Neural cell (in vitro differentiated cells): ENCODE results near the gene POFUT1.

Experiments used
- CTCF ChIP-seq: fragments of 450-650 bp; IDR thresholded peaks from 2 replicates; pipeline ENCODE4 v1.5.1; 2014; ENCODE audit warnings: antibody characterized with exemption, mild to moderate bottlenecking, moderate library complexity; ENCODE audit not compliant: poor library complexity, severe bottlenecking
- EZH2 ChIP-seq: fragments of 200-600, 300-800 bp; shearing (Covaris generic), sonication (generic); IDR thresholded peaks from 2 replicates; pipeline ENCODE4 v1.6.1; 2014; ENCODE audit warnings: antibody characterized with exemption, low read length, borderline replicate concordance, mild to moderate bottlenecking; ENCODE audit not compliant: insufficient read depth, poor library complexity, severe bottlenecking
- MXI1 ChIP-seq: fragments of 450-650 bp; conservative IDR thresholded peaks from 2 replicates; pipeline ENCODE4 v1.6.1; 2014; ENCODE audit warnings: antibody characterized with exemption, mild to moderate bottlenecking; ENCODE audit not compliant: poor library complexity, severe bottlenecking
- POLR2AphosphoS5 ChIP-seq: IDR thresholded peaks from 2 replicates; pipeline ENCODE4 v1.6.1; 2012
- RAD21 ChIP-seq: fragments of 450-650 bp; conservative IDR thresholded peaks from 2 replicates; pipeline ENCODE4 v1.6.1; 2014; ENCODE audit warnings: antibody characterized with exemption, mild to moderate bottlenecking, moderate library complexity
- REST ChIP-seq: IDR thresholded peaks from 2 replicates; pipeline ENCODE4 v1.6.1; 2012; ENCODE audit warnings: borderline replicate concordance
- SMC3 ChIP-seq: fragments of 450-650 bp; conservative IDR thresholded peaks from 2 replicates; pipeline ENCODE4 v1.6.1; 2014; ENCODE audit warnings: antibody characterized with exemption, mild to moderate bottlenecking, moderate library complexity; ENCODE audit not compliant: poor library complexity
- TAF1 ChIP-seq: IDR thresholded peaks from 2 replicates; pipeline ENCODE4 v1.6.1; 2012; ENCODE audit warnings: low read depth

GRCh38 chr20:32227306-32227705 lies 19.6 kb downstream of the POFUT1 start:
- TF ChIP-seq CTCF (no peak), POLR2AphosphoS5 (no peak), EZH2 (no peak), REST (no peak), RAD21 (no peak), TAF1 (no peak), SMC3 (no peak), MXI1 (no peak)
